HS-5 (cell line): ENCODE results near the gene SZRD1.

Source experiments
- DNase-seq: peaks from one replicate; pipeline ENCODE4 v3.0.0-alpha.2; 2012; ENCODE audit warnings: low read depth

The SZRD1 gene

DNA sequence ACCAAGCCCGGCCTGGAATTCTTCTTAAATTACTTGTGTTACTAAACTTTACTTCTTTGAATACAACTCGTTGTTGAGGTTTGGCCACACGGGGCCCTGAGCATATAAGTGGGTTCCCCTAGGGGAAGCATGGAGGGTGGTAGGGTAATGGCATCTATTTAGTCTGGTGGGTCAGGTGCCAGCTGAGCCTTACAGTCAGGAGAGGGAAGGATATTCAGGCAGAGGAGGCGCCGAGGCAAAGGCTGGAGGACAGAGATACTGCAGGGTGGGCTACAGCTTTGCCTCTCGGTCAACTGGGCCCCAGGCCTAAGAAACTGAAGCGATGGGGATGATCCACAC lies 73.1 kb downstream of the SZRD1 start:
- DNase-seq: no peak

DNA sequence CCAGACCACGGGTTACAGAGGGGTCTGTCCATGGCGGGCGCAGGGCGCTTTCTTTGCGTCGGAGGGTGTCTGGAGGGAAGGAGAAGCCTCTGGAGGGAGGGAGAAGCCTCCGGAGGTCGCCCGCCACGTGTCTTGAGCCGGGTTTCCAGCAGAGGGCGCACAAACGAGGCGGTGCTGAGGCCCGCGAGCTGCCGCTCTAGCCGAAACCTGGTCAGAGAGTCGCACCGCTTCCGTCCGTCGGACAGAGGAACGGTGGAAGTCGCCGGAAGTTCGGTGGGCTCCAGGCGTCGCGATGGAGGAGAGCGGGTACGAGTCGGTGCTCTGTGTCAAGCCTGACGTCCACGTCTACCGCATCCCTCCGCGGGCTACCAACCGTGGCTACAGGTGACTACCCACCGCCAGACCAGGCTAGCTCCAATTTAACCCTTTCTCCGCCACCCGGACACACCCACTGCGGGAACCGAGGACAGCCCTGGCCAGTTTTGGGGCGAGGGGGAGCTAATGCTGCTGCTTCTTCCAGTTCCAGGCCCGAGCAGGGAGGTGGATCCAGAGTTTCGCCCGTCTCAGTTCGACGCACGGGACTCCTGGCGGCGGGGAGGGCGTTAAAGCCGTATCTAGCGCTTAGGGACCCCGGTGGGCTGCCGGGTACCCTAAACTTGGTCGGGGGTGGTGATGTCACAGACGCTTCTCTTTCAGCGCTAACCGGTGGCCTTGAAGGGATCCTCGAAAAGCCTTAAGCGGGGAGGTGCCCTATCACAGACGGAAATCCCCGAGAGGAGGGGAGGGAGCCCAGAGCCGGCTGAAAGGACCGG lies 73.6 kb downstream of the SZRD1 start, which contains the start of gene NECAP2:
TSS of gene NECAP2 (plus strand) at position 255 of the 812 bp plus-strand sequence. CDS start at position 293, 38 bp downstream.
- DNase-seq: peak; percentile 67

DNA sequence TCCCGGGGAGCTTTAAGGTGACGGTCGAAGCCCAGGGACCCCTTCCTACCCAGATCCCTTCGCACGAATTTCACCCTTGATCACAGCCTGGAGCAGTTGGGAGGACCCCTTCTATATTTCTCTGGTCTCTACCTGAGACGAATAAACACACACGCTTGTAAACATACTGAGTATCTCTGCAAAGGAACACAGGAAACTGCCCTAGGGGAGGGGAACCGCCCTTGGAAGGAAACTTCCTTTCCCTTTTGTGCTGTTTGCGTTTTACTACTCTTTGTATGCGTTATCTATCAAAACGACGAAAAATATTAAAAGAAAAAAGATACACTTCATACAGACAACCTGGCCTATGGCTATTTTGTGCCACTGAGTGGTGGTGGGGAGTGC lies 74.2 kb downstream of the SZRD1 start:
- no peak for DNase-seq

DNA sequence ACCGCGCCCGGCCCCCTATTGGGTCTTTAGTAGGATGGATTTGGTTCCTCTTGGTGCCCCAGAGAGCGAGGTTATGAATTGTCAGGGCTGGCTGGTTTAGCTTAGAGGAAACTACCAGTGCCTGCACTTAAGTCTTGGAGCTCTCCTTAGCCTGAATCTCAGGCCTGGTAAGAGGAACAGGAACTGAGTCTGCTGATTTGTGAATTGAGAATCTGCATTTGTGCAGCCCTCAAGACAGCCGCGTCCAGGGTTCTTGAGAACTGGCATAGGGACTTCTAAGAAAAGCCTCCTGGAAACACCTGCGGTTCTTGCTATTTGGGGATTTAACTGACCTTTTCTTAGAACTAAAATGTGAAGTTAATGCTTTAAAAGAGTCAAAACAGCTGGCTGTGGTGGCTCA lies 75.2 kb downstream of the SZRD1 start:
- no peak for DNase-seq

DNA sequence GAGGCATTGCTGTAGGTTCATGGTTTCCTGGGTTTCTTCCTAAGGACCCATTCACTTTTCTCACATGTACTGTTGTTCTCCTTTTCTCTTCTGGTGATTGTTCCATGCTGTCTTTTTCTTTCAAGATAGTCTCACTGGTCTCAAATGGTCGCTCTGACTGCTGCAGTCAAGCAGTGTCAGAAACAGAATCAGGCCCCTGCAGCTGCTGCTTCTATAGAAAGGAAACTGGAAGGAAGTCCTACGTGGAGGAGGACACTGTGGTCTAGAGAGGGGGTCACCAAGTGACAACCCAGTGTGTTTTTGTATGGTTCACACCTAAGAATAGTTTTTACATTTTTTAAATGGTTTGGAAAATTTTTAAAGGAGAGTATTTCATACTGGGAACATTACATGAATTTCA lies 75.9 kb downstream of the SZRD1 start:
- no peak for DNase-seq

DNA sequence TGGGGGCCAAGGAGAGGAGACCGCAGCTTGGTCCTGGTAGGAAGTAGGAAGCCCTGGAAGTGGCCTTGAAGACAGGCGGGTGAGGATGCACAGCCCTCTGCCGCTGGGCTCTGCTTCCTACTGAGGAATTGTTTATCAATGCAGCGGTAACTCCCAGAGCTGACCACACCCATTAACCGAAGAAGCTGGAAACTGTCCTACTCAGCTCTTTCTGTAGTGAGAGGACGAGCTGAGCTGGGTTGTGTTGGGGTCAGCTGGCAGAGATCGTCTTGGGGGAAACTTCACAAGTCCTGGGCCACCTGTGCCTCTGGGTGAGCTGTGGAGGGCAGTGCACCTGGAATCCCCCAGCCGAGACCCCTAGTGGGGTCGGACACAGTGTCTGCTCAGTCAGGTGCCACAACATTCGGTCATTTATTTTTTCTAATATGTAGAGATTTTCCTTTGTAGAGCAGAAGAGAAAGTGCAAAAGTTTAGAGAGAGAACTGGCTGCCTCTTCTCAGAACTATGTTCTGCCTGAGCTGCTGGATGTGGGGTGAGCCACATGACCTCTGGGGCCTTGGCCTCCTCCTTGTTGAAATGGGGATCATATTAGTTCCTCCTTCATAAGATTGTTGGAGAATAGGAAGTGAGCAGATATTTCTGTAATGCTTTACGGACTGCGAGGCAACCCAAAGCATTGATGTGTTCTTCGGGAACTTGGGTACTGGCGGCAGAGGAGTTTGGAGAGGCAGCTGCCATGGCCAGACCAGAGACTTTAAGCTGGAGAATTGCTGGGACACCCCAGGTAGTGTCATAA lies 77.1 kb downstream of the SZRD1 start:
- DNase-seq: no peak

DNA sequence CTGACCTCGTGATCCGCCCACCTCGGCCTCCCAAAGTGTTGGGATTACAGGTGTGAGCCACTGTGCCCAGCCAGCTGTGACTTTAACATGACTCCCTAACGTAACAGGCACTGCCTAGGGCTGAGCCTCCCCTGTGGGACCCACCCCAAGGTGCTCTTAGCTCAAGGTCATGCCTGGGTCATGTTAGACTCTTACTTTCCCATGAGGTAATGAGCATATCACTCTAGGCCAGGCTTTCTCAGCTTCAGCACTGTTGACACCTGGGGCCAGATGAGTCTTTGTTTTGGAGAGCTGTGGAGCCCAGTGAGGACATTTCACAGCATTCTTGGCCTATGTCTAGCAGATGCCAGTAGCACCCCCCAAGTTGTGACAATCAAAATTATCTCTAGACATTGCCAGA lies 78.0 kb downstream of the SZRD1 start:
- no peak for DNase-seq

DNA sequence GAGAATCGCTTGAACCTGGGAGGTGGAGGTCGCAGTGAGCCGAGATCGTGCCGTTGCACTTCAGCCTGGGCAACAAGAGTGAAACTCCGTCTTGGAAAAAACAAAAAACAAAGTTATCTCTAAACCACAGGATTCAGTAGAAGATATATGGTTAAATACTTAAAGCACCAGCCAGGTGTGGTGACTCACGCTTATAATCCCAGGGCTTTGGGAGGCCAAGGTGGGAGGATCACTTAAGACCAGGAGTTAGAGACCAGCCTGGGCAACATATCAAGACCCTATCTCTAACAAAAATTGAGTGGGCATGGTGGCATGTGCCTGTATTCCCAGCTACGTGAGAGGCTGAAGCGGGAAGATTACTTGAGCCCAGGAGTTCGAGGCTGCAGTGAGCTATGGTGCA lies 79.1 kb downstream of the SZRD1 start:
- DNase-seq: no peak

DNA sequence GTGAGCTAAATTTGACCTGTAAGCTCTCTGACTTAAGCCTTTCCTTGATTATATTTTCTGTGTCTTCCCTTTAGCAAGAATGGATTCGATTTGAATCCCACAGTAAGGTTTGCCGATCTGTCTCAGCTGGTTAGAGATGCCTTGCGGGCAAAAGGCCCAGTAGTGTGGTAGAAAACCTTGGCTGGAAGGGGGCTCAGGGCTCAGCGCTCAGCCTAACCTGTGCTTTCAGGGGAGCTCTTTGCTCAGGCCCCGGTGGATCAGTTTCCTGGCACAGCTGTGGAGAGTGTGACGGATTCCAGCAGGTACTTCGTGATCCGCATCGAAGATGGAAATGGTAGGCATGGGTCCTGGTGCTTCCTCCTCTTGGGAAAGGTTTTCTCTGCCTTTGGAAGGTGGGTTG lies 80.6 kb downstream of the SZRD1 start:
- DNase-seq: no peak
